Activated effector memory CD4-positive, alpha-beta T cell treated with anti-CD3 and anti-CD28 coated beads, Interleukin-2, amount 50 U/mL, for 16 hours (primary cell): ENCODE data around the gene PPP1R3E.
"Not testable (repeated sequence)": the region's sequence is repeated elsewhere in the genome, so short reads cannot be mapped to it uniquely, and the experiment has no call there.

ENCODE experiments used
- DNase-seq: peaks from one replicate; pipeline ENCODE4 v3.0.0-alpha.2; 2020

Gene PPP1R3E

DNA sequence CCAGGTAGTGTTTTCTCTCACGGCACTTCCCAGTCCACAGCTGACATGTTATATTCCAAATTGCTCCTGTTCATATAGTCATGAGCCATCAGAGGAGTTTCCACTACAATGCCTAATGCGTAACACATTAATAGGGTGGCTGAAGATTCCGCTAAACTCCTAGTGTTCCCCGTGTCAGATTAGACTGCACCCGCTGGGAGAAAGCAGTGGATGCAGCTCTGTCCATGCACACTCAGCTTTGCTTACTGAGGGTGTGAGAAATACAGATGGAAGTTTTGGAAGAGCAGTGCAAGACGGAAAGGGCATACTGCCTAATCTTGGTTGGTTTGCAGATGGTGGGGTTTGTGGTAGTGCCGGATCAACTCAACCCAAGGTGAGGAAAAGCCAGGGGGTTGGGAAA, 5.6 kb downstream of the PPP1R3E start:
- DNase-seq = no peak

DNA sequence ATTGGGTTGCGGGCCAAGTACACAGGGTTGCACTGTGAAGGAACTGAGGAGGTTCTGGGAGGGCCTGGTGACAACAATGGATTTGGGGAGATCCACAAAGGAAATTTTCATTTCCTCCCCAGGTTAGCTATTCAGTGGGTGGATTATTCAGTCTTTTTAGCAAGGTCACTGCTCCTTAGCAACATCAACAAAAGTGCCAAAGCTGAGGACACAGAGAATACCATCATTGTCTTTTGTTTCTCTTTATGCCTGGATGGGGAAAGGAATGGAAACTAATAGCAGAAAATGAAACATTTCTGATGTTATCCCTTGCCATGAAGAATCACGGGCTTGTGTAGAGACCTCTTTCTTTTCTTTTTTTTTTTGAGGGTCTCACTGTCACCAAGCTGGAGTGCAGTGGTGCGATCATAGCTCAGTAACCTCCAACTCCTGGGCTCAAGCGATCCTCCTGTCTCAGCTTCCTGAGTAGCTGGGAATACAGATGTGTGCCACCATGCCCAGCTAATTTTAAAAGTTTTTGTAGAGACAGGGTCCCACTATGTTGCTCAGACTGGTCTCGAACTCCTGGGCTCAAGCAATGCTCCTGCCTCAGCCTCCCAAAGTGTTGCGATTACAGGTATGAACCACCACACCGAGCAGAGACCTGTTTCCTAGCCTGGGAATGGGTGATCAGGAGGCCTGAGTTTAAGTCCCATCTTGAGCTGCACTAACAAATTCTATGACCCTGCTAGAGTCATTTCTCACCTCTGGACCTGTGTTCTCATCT, 6.5 kb downstream of the PPP1R3E start:
- no peak for DNase-seq

DNA sequence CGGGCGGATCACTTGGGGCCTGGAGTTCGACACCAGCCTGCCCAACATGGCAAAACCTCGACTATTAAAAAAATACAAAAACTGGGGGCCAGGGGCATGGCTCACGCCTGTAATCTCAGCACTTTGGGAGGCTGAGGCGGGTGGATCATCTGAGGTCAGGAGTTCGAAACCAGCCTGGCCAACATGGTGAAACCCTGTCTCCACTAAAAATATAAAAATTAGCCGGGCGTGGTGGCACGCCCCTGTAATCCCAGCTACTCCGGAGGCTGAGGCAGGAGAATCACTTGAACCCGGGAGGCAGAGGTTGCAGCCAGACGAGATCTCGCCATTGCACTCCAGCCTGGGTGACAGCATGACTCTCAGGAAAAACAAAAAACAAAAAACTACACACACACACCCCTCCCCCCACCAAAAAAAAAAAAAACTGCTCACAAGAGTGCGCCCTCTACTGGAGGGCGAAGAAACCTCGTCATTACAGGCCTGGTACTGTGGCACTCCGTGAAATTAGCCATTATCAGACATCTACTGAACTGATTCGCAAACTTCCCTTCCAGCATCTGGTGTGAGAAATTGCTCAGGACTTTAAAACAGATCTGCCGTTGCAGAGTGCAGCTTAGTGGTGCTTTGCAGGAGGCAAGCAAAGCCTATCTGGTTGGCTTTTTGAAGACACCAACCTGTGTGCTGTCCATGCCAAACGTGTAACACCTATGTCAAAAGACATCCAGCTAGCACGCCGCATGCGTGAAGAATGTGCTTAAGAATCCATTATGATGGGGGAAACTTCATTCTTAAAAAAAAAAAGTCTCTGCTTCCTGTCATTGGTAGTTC, 7.7 kb downstream of the PPP1R3E start:
- peak; percentile 82 for DNase-seq

DNA sequence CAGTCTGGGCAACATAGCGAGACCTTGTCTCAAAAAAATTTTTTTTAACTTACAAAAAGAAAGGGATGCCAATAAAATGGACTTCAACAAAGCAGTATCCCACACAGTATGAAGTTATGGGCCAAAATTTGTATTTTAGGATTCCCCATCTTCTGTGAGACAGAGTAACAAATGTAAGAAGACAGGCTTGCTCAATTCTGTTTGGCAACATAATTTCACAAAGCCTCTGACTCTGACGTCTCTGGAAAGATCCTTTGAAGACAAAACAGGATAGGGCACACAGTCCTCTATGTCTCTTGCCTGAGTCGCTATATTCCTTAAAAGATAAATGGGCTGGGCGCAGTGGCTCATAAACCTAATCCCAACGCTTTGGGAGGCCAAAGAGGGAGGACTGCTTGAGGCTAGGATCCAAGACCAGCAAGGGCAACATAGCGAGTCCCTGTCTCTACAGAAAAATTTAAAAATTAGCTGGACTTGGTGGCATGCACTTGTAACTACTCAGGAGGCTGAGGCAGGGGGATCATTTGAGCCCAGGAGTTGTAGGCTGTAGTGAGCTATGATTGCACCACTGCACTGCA, 15.7 kb downstream of the PPP1R3E start:
- DNase-seq = no peak

DNA sequence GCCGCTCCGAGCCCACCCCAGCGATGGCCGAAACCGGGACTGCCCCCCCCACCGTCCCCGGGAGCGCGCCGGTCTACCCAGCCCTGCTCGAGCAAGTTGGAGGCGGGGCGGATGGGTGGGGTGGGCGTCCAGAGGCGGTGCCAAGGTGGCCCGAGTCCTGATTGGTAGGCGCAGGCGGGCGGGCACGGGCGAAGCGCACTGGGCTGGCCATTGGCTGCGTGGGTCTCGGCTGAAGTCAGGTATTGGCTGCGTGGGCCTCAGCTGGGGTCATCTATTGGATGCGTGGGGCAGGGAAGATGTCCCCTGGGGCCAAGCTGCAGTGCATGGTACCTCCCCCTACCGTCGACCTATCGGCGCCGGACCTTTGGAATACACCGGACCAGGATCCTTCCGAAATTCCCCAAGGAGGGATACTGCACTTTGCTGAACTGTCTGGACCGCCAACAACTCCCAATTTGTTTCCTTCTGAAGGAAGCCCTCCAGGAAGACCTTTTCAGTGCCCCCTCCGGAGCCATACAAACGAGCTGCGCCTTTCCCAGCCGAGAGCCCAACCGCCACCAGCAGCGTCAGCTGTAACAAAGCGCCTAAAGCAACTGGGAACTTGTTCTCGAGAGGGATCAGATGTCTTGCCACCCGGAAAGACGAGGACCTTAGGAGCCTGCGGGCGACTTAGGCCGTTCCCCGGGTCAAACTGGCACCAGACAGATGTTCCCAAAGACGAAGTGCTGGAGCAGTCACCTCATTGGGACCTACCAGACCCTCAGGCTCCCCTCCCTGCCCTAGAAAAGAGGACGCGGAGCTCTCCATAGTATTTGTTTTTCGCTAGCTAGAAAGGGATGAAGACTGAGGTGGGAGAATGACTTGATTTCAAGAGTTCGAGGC, 16.4 kb downstream of the PPP1R3E start, which contains the start of gene HOMEZ:
HOMEZ (minus strand) TSS at position 113 of the 882 bp plus-strand sequence. CDS start 180 bp downstream, outside the sequence.
- peak; percentile 99 for DNase-seq

DNA sequence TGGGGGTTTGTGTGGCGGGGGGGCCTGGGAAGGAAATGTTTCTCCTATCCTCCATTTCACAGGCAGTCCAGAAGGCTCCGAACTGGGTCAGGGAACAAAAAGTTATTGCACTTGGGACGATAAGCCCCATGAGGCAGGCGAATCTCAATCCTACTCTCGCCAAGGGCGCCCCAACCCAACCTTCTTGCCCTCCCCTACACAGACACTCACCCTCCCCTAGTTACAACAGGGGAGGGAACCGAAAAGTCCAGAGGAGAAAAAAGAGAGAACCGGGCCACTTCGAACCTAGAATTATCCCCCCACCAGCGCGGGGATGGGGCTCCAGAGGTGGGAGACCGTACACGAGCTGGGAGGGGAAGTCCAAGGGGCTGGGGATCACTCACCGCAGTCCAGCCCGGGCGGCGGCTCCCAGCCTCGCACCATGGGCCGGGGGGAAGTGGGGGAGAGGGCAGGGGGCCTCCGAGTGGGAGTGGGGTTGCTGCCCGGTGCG, 17.1 kb downstream of the PPP1R3E start:
- DNase-seq = no peak

DNA sequence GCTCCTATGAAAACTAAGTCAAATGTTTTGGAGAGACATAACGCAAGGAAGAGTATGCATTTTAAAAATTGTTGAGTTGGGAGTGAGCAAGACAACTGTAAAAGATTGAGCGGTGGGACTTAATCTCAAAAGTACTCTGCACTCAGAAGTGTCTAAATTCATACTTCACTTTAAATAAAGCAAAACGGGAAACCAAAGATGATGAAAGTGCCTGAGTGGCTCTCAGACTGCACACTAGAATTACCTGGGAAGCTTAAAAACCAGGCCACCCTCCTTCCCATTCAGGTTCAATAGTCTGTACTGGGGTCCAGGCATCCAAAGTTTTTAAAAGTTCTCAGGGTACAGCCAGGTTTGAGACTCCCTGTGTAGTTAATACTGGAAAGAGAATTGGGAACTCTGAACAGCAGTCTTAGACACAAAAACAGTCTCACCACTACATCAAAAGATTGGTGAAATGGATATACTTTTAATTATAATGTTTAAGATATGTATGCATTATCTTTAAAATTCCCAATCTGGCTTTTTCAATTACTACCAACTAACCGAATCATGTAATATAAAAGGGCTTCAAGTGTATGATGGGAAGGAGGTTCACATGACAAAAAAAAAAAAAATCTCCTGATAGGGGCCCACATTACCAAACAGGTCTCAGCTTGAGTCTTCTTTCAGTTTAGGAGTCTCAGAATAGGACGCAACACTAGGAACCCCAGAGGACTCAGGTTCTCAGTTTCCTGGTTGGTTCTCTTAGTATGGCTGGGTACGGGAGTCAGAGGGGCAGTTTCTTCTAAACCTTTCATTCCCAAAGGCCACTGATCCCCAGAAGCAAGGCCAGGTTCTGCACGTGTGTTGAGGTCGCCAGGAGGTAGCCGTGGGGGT, 17.8 kb downstream of the PPP1R3E start:
- no peak for DNase-seq

DNA sequence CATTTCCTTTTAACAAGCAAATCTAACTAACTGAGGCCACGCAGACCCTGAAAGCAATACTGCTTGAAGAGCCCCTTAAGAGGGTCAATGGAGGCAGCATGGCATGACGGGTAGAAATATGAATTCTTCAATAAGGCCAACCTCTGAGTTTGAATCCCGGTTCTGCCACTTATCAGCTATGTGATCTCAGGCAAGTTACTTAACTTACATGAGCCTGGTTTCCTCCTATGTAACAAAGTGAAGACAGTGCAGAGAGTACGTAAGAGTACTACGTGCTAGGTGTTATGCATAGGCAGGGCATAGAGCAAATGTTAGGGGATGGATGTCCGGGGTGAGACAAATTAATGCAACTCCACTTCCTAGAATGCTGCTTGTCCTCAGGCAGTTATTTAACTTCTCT, 21.4 kb downstream of the PPP1R3E start:
- DNase-seq = no peak

DNA sequence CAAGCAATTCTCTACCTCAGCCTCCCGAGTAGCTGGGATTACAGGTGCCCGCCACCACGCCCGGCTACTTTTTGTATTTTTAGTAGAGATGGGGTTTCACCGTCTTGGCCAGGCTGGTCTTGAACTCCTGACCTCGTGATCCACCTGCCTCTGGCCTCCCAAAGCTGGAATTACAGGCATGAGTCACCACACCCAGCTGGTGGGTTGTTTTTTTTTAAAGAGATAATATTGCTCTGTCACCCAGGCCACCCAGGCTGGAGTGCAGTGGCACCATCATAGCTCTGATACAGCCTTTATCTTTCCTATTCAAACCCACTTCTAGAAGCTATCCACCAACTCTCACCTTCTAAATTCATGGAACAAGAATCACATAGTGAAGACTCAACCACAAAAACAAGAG, 24.7 kb downstream of the PPP1R3E start:
- not testable (repeated sequence) for DNase-seq

DNA sequence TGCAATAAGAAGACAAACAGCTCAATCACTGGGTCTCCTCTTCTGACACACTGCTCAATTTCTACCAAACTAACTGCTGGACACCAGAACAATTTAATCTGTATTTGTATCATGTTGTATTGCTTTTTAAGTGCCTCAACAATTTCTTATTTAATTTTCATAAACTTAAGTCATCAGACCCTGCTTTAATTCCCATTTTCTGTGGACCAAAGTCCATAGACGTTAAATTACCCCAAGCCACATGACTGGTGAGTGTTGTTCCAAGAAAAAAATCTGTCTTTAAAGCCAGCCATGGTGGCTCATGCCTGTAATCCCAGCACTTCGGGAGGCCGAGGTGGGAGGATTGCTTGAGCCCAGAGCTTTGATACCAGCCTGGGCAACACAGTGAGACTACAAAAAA, 25.5 kb downstream of the PPP1R3E start:
- no peak for DNase-seq

DNA sequence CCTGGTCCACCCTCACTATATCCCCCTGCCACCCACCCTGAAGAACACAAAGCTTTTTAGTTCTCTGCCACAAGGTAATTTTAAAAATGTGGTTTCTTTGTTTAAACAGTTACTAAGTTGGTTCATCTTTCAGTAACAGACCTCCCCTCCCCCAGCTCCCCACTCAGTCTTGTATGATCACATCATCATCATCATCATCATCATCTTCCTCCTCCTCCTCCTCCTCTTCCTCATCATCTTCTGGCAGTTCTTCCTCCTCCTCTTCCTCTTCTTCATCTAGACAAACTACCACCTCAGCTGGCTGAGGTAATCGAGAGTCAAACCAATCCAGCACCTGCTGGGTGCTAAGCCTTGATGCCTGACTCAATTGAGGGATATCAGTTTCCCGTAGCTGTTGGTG, 27.2 kb downstream of the PPP1R3E start:
- DNase-seq = no peak

DNA sequence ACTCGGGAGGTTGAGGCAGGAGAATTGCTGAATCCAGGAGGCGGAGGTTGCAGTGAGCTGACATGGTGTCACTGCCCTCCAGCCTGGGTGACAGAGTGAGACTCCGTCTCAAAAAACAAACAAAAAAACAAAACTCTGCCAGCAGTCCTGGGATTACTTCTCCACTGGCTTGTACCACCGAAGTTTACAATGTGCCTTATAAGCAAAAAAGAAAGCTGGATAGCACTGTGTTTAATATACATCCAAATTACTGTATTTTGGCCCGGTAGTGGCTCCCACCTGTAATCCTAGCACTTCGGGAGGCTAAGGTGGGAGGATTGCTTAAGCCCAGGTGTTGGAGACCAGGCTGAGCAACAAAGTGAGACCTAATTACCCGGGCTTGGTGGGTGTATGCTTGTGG, 33.5 kb downstream of the PPP1R3E start:
- no peak for DNase-seq

DNA sequence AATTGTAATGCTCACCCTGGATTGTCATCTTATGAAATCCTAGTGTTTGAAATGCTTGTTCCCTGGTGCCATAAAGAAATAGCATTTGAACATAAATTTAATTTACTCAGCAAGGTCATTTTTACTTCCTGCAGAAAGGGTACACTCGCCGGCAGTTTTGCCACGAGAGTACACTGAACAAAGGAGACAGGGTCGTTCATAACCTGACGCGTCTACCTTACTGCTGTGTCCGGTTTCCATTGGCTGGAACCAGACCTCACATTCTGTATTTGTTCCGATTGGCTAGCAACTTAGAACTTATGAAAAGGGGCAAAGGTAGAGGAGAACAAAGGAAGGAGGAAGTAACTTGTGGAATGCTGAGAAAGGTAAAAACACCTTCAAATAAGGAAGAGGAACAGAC, 41.8 kb downstream of the PPP1R3E start:
- DNase-seq = not testable (repeated sequence)

DNA sequence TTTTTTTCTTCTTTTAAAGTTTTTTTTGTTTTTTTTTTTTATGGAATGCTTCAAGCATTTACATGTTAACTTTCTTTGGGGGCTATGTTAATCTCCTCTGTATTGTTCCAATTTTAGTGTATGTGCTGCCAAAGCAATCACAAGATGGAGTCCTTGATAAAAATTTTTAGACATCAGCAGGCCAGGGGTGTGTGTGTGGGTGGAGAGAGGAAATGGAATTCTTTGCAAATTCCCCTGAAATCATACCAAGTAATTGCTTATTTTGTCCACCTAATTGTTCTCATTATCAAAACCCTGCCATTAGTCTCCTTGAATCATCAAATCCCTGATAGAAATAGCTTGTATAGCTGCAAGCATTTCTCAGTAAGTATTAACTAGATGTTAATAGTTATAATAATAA, 43.2 kb downstream of the PPP1R3E start:
- DNase-seq = no peak

DNA sequence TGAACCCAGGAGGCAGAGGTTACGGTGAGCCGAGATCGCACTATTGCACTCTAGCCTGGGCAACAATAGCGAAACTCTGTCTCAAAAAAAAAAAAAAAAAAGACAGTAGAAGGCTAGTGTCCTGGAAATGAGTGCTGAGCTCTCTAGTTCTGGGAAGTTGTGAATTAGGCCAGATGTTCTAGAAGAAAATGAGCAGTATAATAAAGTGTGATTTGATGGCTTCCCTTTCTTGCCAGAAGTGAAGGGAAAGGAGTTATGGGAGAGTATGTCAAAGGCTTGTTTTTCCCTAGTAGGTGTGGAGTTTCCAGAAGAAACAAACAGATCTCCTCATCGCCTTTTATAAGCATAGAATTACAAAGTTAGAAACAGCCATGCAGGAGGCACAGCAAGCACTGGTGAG, 44.4 kb downstream of the PPP1R3E start:
- DNase-seq = no peak

DNA sequence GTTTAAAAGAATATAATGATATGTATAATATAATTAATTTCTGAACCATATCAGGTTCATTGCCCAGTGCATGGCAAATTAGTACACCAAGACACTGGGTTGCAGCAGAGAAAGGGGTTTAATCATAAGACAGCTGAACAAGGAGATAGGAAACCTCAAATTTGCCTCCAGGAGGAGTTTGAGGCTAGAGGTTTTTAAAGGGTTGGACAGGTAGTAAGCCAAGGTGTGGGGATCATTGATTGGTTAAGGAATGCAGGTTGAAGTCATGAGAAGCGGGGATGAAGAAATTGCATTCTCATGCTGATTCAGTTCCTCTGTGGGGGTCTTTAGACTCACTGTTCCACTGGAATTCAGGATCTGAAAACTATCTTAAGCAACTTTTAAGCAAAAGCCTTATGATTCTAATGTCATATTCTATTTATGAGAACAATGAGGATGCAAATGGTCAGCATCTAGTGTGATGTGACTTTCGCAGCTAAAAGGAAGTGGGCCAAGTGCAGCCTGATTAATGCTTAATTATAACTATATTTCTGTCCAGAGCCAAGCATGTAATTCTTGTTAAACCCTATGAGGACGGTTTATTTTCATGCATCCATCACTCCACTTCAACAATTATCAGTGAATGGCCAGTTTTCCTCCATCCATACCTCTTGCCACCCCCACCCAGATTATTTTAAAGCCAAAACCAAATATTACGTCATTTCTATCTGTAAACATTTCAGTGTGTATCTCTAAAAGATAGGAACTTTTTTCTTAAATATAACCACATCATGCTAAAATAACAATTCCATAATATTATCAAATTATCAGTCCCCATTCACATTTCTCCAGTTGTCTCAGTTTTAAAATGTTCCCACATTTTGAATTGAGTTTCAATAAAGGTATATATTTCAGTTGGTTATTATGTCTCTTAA, 50.0 kb downstream of the PPP1R3E start:
- DNase-seq = no peak

DNA sequence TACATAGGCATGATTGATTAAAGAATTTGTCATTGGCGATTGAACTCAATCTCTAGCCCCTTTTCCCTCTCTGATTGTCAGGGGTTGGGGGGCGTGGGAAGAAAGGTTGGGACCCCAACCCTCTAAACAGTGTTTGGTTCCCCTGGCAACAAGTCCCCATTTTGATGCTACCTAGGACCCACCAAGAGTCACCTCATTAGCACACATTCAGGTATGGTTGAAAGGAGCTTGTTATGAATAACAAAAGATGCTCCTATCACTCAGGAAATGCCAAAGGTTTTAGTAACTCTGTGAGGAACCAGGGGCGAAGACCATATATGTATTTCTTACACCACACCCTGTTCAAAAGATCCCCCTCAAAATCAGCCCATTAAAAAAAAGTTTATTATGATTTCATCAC, 50.7 kb downstream of the PPP1R3E start:
- DNase-seq = no peak

DNA sequence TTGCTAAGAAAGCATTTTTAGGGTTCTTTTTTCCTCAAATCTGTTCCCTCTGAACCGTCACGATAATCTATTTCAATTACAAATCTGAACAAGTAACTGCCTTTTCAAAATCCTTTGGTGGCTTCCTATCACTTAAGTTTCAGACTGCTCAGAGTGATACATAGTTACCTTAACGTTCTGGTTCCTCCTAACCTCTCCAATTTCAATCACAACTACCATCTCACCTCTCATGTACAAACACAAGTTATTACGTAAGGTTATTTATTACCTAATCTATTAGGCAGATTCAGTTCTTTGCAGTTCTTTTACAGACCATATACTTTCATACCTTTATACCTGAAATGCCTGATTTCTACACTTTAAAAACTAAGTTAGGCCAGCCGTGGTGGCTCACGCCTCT, 52.8 kb downstream of the PPP1R3E start:
- DNase-seq = no peak

DNA sequence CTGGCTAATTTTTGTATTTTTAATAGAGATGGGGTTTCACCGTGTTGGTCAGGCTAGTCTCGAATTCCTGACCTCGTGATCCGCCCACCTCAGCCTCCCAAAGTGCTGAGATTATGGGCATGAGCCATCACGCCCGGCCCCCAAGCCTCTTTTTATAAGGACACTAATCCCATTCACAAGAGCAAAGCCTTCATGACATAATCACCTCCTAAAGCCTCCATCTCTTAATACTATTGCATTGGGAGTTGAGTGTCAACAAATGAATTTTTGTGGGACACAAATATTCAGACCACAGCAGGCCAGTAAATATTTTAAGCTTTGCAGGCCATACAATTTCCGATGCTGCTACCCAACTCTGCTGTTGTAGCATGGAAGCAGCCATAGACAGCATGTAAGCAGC, 54.1 kb downstream of the PPP1R3E start:
- no peak for DNase-seq
